ENCODE results near the gene VAV3. TPM values are rescaled to one million over a fixed set of nuclear protein-coding genes. Genes with fewer than 3 reads are reported as not detected.

VAV3 gene
- total RNA-seq, 2 experiments from 2014 or later = 2.3 to 8.3 TPM

DNA sequence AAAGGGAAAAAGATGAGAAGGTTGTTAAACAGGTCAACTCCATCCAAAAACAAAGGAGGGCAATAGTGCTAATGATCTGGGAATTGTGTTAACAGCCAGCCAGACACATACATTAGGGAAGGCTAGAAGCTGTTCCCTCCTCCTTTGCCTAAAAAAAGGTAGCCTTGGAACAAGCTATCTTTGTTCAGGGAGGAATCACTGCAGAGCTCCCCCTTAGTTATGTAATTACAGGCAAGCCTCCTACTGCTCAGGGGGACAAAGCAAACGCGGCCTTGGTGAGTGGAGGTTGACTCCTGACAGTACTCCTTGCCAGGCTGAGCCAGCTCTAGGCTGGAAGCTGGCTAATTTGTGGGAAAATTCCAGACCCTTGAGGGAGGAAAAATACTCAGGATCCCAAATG is 97.6 kb downstream of the VAV3 start:
- H3K9me2 ChIP-seq (ENCODE audit: insufficient read depth, low read length) = no peaks in the 10 kb centered on the region
- no peaks in the 10 kb centered on the region for H3K79me2 ChIP-seq (ENCODE audit: insufficient read depth, low read depth, low read length)
- H3K9me3 ChIP-seq (ENCODE audit: low read length) = peaks cover 23% of the 10 kb centered on the region
- BruUV-seq (replicated peaks) = no TSS peak
- H3K27ac ChIP-seq (ENCODE audit: low read depth, low read length, poor library complexity, severe bottlenecking) = no peak overlapping the region
- no peak overlapping the region for H3K4me3 ChIP-seq (ENCODE audit: low read depth, low read length, poor library complexity, severe bottlenecking)
- ChIA-PET CTCF (ENCODE audit: unreplicated experiment) (no interaction called here), POLR2A (no interaction called here)
- H3K4me1 ChIP-seq (ENCODE audit: insufficient read depth, low read length, poor library complexity, severe bottlenecking) = peaks cover 46% of the 10 kb centered on the region
- intact Hi-C loops (cut with micrococcal nuclease; ENCODE audit: unreplicated experiment) = no loop called here
- no peak overlapping the region for H3K4me2 ChIP-seq (ENCODE audit: low read length)
- no peak overlapping the region for H2AFZ ChIP-seq (ENCODE audit: low read length)
- peaks cover 4% of the 10 kb centered on the region for H3K36me3 ChIP-seq (ENCODE audit: insufficient read depth, low read length)
- no peak for DNase-seq (ENCODE audit: low spot score)
- H4K20me1 ChIP-seq (ENCODE audit: insufficient read depth, low read length) = no peaks in the 10 kb centered on the region
- no peak for TF ChIP-seq EZH2phosphoT487 (IDR thresholded peaks at IDR 0.05; ENCODE audit: borderline replicate concordance, low read depth, low read length)
- TF ChIP-seq, protein P1, sequence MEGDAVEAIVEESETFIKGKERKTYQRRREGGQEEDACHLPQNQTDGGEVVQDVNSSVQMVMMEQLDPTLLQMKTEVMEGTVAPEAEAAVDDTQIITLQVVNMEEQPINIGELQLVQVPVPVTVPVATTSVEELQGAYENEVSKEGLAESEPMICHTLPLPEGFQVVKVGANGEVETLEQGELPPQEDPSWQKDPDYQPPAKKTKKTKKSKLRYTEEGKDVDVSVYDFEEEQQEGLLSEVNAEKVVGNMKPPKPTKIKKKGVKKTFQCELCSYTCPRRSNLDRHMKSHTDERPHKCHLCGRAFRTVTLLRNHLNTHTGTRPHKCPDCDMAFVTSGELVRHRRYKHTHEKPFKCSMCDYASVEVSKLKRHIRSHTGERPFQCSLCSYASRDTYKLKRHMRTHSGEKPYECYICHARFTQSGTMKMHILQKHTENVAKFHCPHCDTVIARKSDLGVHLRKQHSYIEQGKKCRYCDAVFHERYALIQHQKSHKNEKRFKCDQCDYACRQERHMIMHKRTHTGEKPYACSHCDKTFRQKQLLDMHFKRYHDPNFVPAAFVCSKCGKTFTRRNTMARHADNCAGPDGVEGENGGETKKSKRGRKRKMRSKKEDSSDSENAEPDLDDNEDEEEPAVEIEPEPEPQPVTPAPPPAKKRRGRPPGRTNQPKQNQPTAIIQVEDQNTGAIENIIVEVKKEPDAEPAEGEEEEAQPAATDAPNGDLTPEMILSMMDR (conservative IDR thresholded peaks at IDR 0.05; ENCODE audit: low read length) = no peak

DNA sequence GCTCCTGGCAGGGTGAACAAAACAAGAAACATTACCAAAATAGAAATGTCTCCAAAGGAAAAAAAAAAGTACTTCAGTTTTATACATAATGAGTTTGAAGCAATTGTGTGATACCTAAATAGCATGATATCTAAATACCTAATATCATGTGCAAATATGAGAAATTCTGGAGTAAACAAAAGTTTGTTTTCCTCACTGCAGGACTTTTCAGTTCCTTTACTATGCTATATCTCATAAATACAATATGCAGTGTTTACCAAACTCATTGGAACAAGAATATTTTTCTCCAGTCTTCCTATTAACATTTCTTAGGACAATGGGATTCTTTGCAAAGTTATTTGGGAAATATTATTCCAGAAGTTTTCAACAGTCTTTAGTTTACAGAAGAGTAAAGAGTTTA is 98.1 kb downstream of the VAV3 start:
- intact Hi-C loops (cut with micrococcal nuclease; ENCODE audit: unreplicated experiment) = no loop called here
- no TSS peak for BruUV-seq (replicated peaks)
- H3K4me3 ChIP-seq (ENCODE audit: low read depth, low read length, poor library complexity, severe bottlenecking) = no peak overlapping the region
- no peaks in the 10 kb centered on the region for H3K79me2 ChIP-seq (ENCODE audit: insufficient read depth, low read depth, low read length)
- H2AFZ ChIP-seq (ENCODE audit: low read length) = no peak overlapping the region
- peaks cover 46% of the 10 kb centered on the region for H3K4me1 ChIP-seq (ENCODE audit: insufficient read depth, low read length, poor library complexity, severe bottlenecking)
- no peak for TF ChIP-seq EZH2phosphoT487 (IDR thresholded peaks at IDR 0.05; ENCODE audit: borderline replicate concordance, low read depth, low read length)
- TF ChIP-seq, protein P1 (conservative IDR thresholded peaks at IDR 0.05; ENCODE audit: low read length) = no peak
- no peaks in the 10 kb centered on the region for H3K9me2 ChIP-seq (ENCODE audit: insufficient read depth, low read length)
- no peak overlapping the region for H3K27ac ChIP-seq (ENCODE audit: low read depth, low read length, poor library complexity, severe bottlenecking)
- no peak for DNase-seq (ENCODE audit: low spot score)
- peaks cover 27% of the 10 kb centered on the region for H3K9me3 ChIP-seq (ENCODE audit: low read length)
- H4K20me1 ChIP-seq (ENCODE audit: insufficient read depth, low read length) = no peaks in the 10 kb centered on the region
- H3K4me2 ChIP-seq (ENCODE audit: low read length) = no peak overlapping the region
- ChIA-PET CTCF (ENCODE audit: unreplicated experiment) (no interaction called here), POLR2A (interaction anchor here (1.0 to 1.3 kb wide), 2 partner anchors 33 to 40 kb away, joined by 3 to 5 read pairs; no protein-coding TSS in a partner anchor)
- peaks cover 7% of the 10 kb centered on the region for H3K36me3 ChIP-seq (ENCODE audit: insufficient read depth, low read length)

DNA sequence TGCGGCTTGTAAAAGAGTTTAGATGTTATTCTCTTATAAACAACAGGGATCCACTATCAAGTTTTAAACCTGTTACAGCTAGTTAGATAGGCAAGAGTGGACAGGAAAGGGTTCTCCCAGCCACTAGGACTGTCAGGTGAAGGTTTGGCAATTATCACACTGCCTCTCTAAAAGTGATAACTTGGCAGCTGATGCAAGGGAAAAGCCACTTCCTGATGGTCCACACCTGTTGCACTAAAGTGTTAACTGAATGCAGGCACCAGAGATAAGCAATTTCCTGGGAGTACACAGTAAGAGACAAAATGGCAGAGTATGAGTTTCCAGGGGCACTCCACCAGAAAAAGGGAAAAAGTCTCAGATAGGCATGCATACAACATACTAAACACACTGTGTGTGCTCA is 99.4 kb downstream of the VAV3 start:
- H2AFZ ChIP-seq (ENCODE audit: low read length) = 0 out of 2 replicates have a peak overlapping the region, but pooled peaks have one; percentile 5
- H4K20me1 ChIP-seq (ENCODE audit: insufficient read depth, low read length) = no peaks in the 10 kb centered on the region
- no peaks in the 10 kb centered on the region for H3K9me2 ChIP-seq (ENCODE audit: insufficient read depth, low read length)
- H3K4me3 ChIP-seq (ENCODE audit: low read depth, low read length, poor library complexity, severe bottlenecking) = no peak overlapping the region
- peak; percentile 37 for DNase-seq (ENCODE audit: low spot score)
- POLR2A ChIA-PET = interaction anchor here (1.3 to 2.3 kb wide), 3 partner anchors 10 to 70 kb away, joined by 3 to 8 read pairs (median 3); no protein-coding TSS in a partner anchor
- peaks cover 33% of the 10 kb centered on the region for H3K9me3 ChIP-seq (ENCODE audit: low read length)
- H3K4me1 ChIP-seq (ENCODE audit: insufficient read depth, low read length, poor library complexity, severe bottlenecking) = peaks cover 43% of the 10 kb centered on the region
- intact Hi-C loops (cut with micrococcal nuclease; ENCODE audit: unreplicated experiment) = no loop called here
- peaks cover 7% of the 10 kb centered on the region for H3K36me3 ChIP-seq (ENCODE audit: insufficient read depth, low read length)
- no TSS peak for BruUV-seq (replicated peaks)
- CTCF ChIA-PET (ENCODE audit: unreplicated experiment) = no interaction called here
- no peak for TF ChIP-seq EZH2phosphoT487 (IDR thresholded peaks at IDR 0.05; ENCODE audit: borderline replicate concordance, low read depth, low read length)
- TF ChIP-seq, protein P1 (conservative IDR thresholded peaks at IDR 0.05; ENCODE audit: low read length) = no peak
- H3K27ac ChIP-seq (ENCODE audit: low read depth, low read length, poor library complexity, severe bottlenecking) = no peak overlapping the region
- no peaks in the 10 kb centered on the region for H3K79me2 ChIP-seq (ENCODE audit: insufficient read depth, low read depth, low read length)
- H3K4me2 ChIP-seq (ENCODE audit: low read length) = peak overlapping the region; percentile 11; the same call in 1 of the 2 replicates

Data from OCI-LY7 (cell line).